ENCODE data around the gene AKIRIN2. TPM values are rescaled to one million over a fixed set of nuclear protein-coding genes. Genes with fewer than 3 reads are reported as not detected.

AKIRIN2 gene
- total RNA-seq, 1 experiment from 2014 or later, result 68.9 TPM

- no peak overlapping the region for H3K4me3 ChIP-seq (ENCODE audit: low read depth, low read length, poor library complexity, severe bottlenecking)
- no peak for DNase-seq (ENCODE audit: low spot score)
- no peak overlapping the region for H3K27ac ChIP-seq (ENCODE audit: low read depth, low read length, poor library complexity, severe bottlenecking)
- H3K36me3 ChIP-seq (ENCODE audit: insufficient read depth, low read length, poor library complexity, severe bottlenecking), result peaks cover 46% of the 10 kb centered on the region
- TF ChIP-seq EZH2 (IDR thresholded peaks at IDR 0.05; ENCODE audit: borderline replicate concordance, low read depth, low read length, poor library complexity, severe bottlenecking) (no peak), CTCF (conservative IDR thresholded peaks at IDR 0.05; ENCODE audit: low read depth, low read length) (no peak)
- POLR2A ChIA-PET (ENCODE audit: low non-redundant PET), result no interaction called here
- intact Hi-C loops (cut with micrococcal nuclease; ENCODE audit: unreplicated experiment), result no loop called here
- no TSS peak for BruUV-seq (replicated peaks)
- H3K4me1 ChIP-seq (ENCODE audit: insufficient read depth, low read length, poor library complexity, severe bottlenecking), result peaks cover 9% of the 10 kb centered on the region
- no peaks in the 10 kb centered on the region for H3K9me3 ChIP-seq (ENCODE audit: low read depth, low read length, poor library complexity, severe bottlenecking)
- CTCF ChIA-PET, result no interaction called here
- no peaks in the 10 kb centered on the region for H3K27me3 ChIP-seq (replicated peaks; ENCODE audit: insufficient read depth, low read depth, low read length, poor library complexity)
Measured at GRCh38 chr6:87672641-87673040, 29.4 kb downstream of the AKIRIN2 start.

GRCh38 chr6:87671555-87672029, 30.4 kb downstream of the AKIRIN2 start:
- intact Hi-C loops (cut with micrococcal nuclease; ENCODE audit: unreplicated experiment), result no loop called here
- TF ChIP-seq CTCF (conservative IDR thresholded peaks at IDR 0.05; ENCODE audit: low read depth, low read length) (no peak), EZH2 (IDR thresholded peaks at IDR 0.05; ENCODE audit: borderline replicate concordance, low read depth, low read length, poor library complexity, severe bottlenecking) (no peak)
- no peak overlapping the region for H3K4me3 ChIP-seq (ENCODE audit: low read depth, low read length, poor library complexity, severe bottlenecking)
- no peak overlapping the region for H3K27ac ChIP-seq (ENCODE audit: low read depth, low read length, poor library complexity, severe bottlenecking)
- CTCF ChIA-PET, result no interaction called here
- POLR2A ChIA-PET (ENCODE audit: low non-redundant PET), result no interaction called here
- BruUV-seq (replicated peaks), result no TSS peak
- no peak for DNase-seq (ENCODE audit: low spot score)
- H3K9me3 ChIP-seq (ENCODE audit: low read depth, low read length, poor library complexity, severe bottlenecking), result no peaks in the 10 kb centered on the region
- H3K36me3 ChIP-seq (ENCODE audit: insufficient read depth, low read length, poor library complexity, severe bottlenecking), result peaks cover 44% of the 10 kb centered on the region
- H3K27me3 ChIP-seq (replicated peaks; ENCODE audit: insufficient read depth, low read depth, low read length, poor library complexity), result no peaks in the 10 kb centered on the region
- peaks cover 9% of the 10 kb centered on the region for H3K4me1 ChIP-seq (ENCODE audit: insufficient read depth, low read length, poor library complexity, severe bottlenecking)

GRCh38 chr6:87670707-87671106, 31.3 kb downstream of the AKIRIN2 start:
- no peaks in the 10 kb centered on the region for H3K27me3 ChIP-seq (replicated peaks; ENCODE audit: insufficient read depth, low read depth, low read length, poor library complexity)

More at GRCh38 chr6:87670707-87671106, 31.3 kb downstream of the AKIRIN2 start:
- no TSS peak for BruUV-seq (replicated peaks)
- DNase-seq (ENCODE audit: low spot score), result no peak
- no peak for TF ChIP-seq CTCF (conservative IDR thresholded peaks at IDR 0.05; ENCODE audit: low read depth, low read length)
- TF ChIP-seq EZH2 (IDR thresholded peaks at IDR 0.05; ENCODE audit: borderline replicate concordance, low read depth, low read length, poor library complexity, severe bottlenecking), result no peak
- Histone ChIP-seq H3K4me3 (ENCODE audit: low read depth, low read length, poor library complexity, severe bottlenecking) (no peak overlapping the region), H3K4me1 (ENCODE audit: insufficient read depth, low read length, poor library complexity, severe bottlenecking) (peaks cover 9% of the 10 kb centered on the region), H3K9me3 (ENCODE audit: low read depth, low read length, poor library complexity, severe bottlenecking) (no peaks in the 10 kb centered on the region), H3K36me3 (ENCODE audit: insufficient read depth, low read length, poor library complexity, severe bottlenecking) (peaks cover 41% of the 10 kb centered on the region), H3K27ac (ENCODE audit: low read depth, low read length, poor library complexity, severe bottlenecking) (no peak overlapping the region)
- ChIA-PET POLR2A (ENCODE audit: low non-redundant PET) (no interaction called here), CTCF (no interaction called here)
- intact Hi-C loops (cut with micrococcal nuclease; ENCODE audit: unreplicated experiment), result no loop called here
